Breast epithelium (tissue), 4 donors: Measurements from ENCODE around the gene TAOK2. TPM values are rescaled to one million over a fixed set of nuclear protein-coding genes. Genes with fewer than 3 reads are reported as not detected.
"Not testable (repeated sequence)": the region's sequence is repeated elsewhere in the genome, so short reads cannot be mapped to it uniquely, and the experiment has no call there.

Source experiments
- DNase-seq, 2 donors: peaks; one replicate each; pipeline ENCODE4 v3.0.0-alpha.2; 2019; ENCODE audit warnings: low spot score in 2 of 2
- H3K27ac ChIP-seq, 2 donors: fragments of 200-600 bp; sonication (generic) in 1 of 2; one replicate each; pipeline ENCODE4 v1.5.1; 2016 to 2019; ENCODE audit warnings: mild to moderate bottlenecking in 1 of 2
- H3K27me3 ChIP-seq, 2 donors: fragments of 200-600 bp; sonication (generic) in 1 of 2; one replicate each; pipeline versions ENCODE4 v1.5.1 to v1.6.0; 2017 to 2019; ENCODE audit warnings: control low read depth in 1 of 2, mild to moderate bottlenecking in 1 of 2
- H3K36me3 ChIP-seq: fragments of 200-600 bp; one replicate; pipeline ENCODE4 v1.5.1; 2019
- H3K4me1 ChIP-seq, 2 donors: fragments of 200-600 bp; sonication (generic); one replicate each; pipeline ENCODE4 v1.5.1; 2016 to 2019; ENCODE audit warnings: control low read depth in 1 of 2
- H3K4me3 ChIP-seq, 3 donors: fragments of 200-600 bp; sonication (generic); 1 replicate in 2 of 3; 2 replicates in 1 of 3; pipeline ENCODE4 v1.5.1; 2016 to 2019; ENCODE audit warnings: mild to moderate bottlenecking in 3 of 3, moderate library complexity in 2 of 3
- H3K9me3 ChIP-seq, 2 donors: fragments of 200-600 bp; sonication (generic) in 1 of 2; one replicate each; pipeline ENCODE4 v1.5.1; 2016 to 2019; ENCODE audit warnings: control low read depth in 1 of 2
- POLR2A ChIP-seq: fragments of 450-650 bp; IDR thresholded peaks from one replicate; pipeline ENCODE4 v1.6.1; 2016; ENCODE audit warnings: antibody characterized with exemption, mild to moderate bottlenecking, moderate library complexity
- POLR2AphosphoS5 ChIP-seq, 3 donors: sonication (generic); formaldehyde crosslinking; IDR thresholded peaks; one replicate each; pipeline ENCODE4 v1.6.1; 2017; ENCODE audit warnings: antibody characterized with exemption in 3 of 3
- intact Hi-C: fragments of 100-400 bp; cut with DNase I; formaldehyde crosslinking; loops from one replicate; pipeline ENCODE4 v1.15.1; 2023; ENCODE audit warnings: low total_unique reads
- total RNA-seq, 3 donors: library from RNA; depleted of rRNA; stranded (reverse); fragments of >200 nt; gene quantifications; one replicate each; pipeline ENCODE4 v1.1.0, GENCODE V29; 2016
- TF ChIP-seq, protein P1 (sequence below), 3 donors: fragments of 450-650 bp; IDR thresholded peaks; one replicate each; pipeline ENCODE4 v1.5.1; 2016 to 2017; ENCODE audit warnings: antibody characterized with exemption in 3 of 3, mild to moderate bottlenecking in 3 of 3, moderate library complexity in 3 of 3

TAOK2 gene
- total RNA-seq, 3 donors from 2014 or later = 31.8 to 51.1 (median 37.3) TPM

DNA sequence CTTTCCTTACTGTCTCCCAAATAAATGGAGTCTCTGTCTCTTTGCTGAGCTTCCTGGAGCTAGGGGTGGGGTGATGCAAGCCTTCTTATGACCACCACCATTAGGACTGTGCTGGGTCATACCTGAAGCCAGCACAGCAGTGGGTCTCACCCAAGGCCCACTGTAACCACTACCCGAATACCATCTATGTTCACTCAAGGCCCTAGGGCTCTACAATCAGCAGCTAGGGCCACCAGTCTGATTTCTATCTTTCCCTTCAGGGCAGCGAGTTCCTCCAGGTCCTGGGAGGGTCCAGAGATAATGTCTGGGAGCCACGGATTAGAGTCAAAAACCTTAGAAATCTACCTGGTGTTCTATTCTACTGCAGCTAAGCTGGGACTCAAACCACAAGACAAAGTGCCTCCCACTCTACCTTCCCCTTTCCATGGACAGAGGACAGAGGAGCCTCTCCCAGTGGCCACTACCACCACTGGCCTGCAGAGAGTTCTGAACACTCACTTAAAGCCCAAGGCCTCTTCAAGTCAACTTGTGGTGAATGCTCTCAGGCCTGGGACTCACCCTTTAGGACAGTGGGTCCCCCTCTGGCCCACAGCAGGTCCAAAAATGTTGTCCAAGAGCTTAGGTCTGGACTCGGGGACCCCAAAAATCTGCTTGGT lies 22.7 kb upstream of the TAOK2 start:
- Histone ChIP-seq H3K9me3 (no peaks in the 10 kb centered on the region), H3K27me3 (no peaks in the 10 kb centered on the region), H3K27ac (no peak overlapping the region), H3K4me1 (no peaks in the 10 kb centered on the region), H3K4me3 (no peak overlapping the region), H3K36me3 (no peaks in the 10 kb centered on the region)
- DNase-seq = no peak
- TF ChIP-seq POLR2AphosphoS5 (IDR thresholded peaks at IDR 0.05) = no peak
- intact Hi-C loops = no loop called here

- H3K4me3 ChIP-seq = no peak overlapping the region
- no peaks in the 10 kb centered on the region for H3K36me3 ChIP-seq
- H3K4me1 ChIP-seq = no peaks in the 10 kb centered on the region
- TF ChIP-seq, protein P1, sequence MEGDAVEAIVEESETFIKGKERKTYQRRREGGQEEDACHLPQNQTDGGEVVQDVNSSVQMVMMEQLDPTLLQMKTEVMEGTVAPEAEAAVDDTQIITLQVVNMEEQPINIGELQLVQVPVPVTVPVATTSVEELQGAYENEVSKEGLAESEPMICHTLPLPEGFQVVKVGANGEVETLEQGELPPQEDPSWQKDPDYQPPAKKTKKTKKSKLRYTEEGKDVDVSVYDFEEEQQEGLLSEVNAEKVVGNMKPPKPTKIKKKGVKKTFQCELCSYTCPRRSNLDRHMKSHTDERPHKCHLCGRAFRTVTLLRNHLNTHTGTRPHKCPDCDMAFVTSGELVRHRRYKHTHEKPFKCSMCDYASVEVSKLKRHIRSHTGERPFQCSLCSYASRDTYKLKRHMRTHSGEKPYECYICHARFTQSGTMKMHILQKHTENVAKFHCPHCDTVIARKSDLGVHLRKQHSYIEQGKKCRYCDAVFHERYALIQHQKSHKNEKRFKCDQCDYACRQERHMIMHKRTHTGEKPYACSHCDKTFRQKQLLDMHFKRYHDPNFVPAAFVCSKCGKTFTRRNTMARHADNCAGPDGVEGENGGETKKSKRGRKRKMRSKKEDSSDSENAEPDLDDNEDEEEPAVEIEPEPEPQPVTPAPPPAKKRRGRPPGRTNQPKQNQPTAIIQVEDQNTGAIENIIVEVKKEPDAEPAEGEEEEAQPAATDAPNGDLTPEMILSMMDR (IDR thresholded peaks at IDR 0.05) = no peak
- no peak for TF ChIP-seq POLR2AphosphoS5 (IDR thresholded peaks at IDR 0.05)
- no peak for TF ChIP-seq POLR2A
- intact Hi-C loops = no loop called here
- H3K27me3 ChIP-seq = no peaks in the 10 kb centered on the region
- DNase-seq = no peak
- H3K27ac ChIP-seq = no peak overlapping the region
- H3K9me3 ChIP-seq = no peaks in the 10 kb centered on the region
Measured at GRCh38 chr16:29951625-29952365, 21.9 kb upstream of the TAOK2 start.

- no peak for DNase-seq
- intact Hi-C loops = no loop called here
- H3K27me3 ChIP-seq = no peaks in the 10 kb centered on the region
- peaks cover 0 to 6% of the 10 kb centered on the region in 2 donors for H3K4me1 ChIP-seq
- H3K36me3 ChIP-seq = no peaks in the 10 kb centered on the region
- no peak overlapping the region for H3K27ac ChIP-seq
- TF ChIP-seq, protein P1 (IDR thresholded peaks at IDR 0.05) = no peak
- TF ChIP-seq POLR2A (no peak), POLR2AphosphoS5 (IDR thresholded peaks at IDR 0.05) (no peak)
- no peak overlapping the region for H3K4me3 ChIP-seq
- no peaks in the 10 kb centered on the region for H3K9me3 ChIP-seq
Measured at GRCh38 chr16:29958756-29959155, 14.9 kb upstream of the TAOK2 start.

DNA sequence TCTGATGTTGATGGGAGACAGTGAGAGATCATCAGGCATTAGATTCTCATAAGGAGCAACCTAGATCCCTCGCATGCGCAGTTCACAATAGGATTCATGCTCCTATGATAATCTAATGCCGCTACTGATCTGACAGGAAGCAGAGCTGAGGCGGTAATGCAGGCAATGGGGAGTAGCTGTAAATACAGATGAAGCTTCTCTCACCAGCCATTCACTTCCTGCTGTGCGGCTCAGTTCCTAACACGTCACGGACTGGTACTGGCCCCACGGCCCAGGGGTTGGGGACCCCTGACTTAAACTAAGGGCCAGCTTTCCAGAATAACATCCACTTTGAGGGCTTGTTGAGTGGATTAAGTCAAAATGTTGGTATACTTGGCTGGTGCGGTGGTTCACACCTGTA lies 14.4 kb upstream of the TAOK2 start:
- no peaks in the 10 kb centered on the region for H3K9me3 ChIP-seq
- H3K4me1 ChIP-seq = peaks cover 0 to 6% of the 10 kb centered on the region in 2 donors
- DNase-seq = no peak
- no peak overlapping the region for H3K4me3 ChIP-seq
- no peak for TF ChIP-seq POLR2AphosphoS5 (IDR thresholded peaks at IDR 0.05)
- TF ChIP-seq, protein P1 (IDR thresholded peaks at IDR 0.05) = no peak
- TF ChIP-seq POLR2A = no peak
- no peaks in the 10 kb centered on the region for H3K27me3 ChIP-seq
- no peak overlapping the region for H3K27ac ChIP-seq
- H3K36me3 ChIP-seq = no peaks in the 10 kb centered on the region
- intact Hi-C loops = no loop called here

DNA sequence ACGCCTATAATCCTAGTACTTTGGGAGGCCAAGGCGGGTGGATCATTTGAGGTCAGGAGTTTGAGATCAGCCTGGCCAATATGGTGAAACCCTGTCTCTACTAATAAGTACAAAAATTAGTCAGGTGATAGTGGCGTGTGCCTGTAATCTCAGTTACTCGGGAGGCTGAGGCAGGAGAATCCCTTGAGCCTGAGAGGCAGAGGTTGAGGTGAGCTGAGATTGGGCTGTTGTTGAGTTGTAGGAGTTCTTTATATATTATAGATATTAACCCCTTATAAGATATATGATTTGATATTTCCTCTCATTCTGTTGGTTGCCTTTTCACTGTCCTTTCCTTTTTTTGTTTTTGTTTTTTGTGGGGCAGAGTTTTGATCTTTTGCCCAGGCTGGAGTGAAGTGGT lies 13.8 kb upstream of the TAOK2 start:
- H3K27me3 ChIP-seq, intact Hi-C loops, H3K9me3 ChIP-seq, H3K27ac ChIP-seq, H3K4me1 ChIP-seq, DNase-seq, H3K36me3 ChIP-seq, H3K4me3 ChIP-seq: not testable (repeated sequence)

GRCh38 chr16:29961127-29961478 lies 12.6 kb upstream of the TAOK2 start:
- Histone ChIP-seq H3K4me1 (peaks cover 0 to 6% of the 10 kb centered on the region in 2 donors), H3K27ac (peak overlapping the region; percentile 92 to 96), H3K9me3 (no peaks in the 10 kb centered on the region), H3K4me3 (peak overlapping the region; percentile 68 to 91 (median 88)), H3K36me3 (no peaks in the 10 kb centered on the region), H3K27me3 (no peaks in the 10 kb centered on the region)
- TF ChIP-seq POLR2AphosphoS5 (IDR thresholded peaks at IDR 0.05) (no peak), POLR2A (no peak)
- TF ChIP-seq, protein P1 (IDR thresholded peaks at IDR 0.05) = no peak
- intact Hi-C loops = no loop called here
- DNase-seq = no peak
